Adipose tissue (tissue), 3 donors: ENCODE measurements around the gene ARHGEF28. TPM values are rescaled to one million over a fixed set of nuclear protein-coding genes. Genes with fewer than 3 reads are reported as not detected.

Experiments used
- H3K27ac ChIP-seq: one replicate; pipeline ENCODE4 v1.5.1; 2013; ENCODE audit warnings: low read depth, low read length
- WGBS, 3 donors: extraction: QIAGEN DNeasy Blood & Tissue Kit; methylation state at CpG; one replicate each; pipeline ENCODE4 v1.1.7; 2013; 5-methylcytosine and 5-hydroxymethylcytosine counted together
- polyA plus RNA-seq, 3 donors: library from polyadenylated mRNA; stranded (reverse); fragments of 200-250 nt; gene quantifications; one replicate each; pipeline ENCODE4 v1.2.3, GENCODE V29; 2013
- donor health status: healthy with polysubstance abuse.
- donor health status: Bipolar disorder and iron deficiency.
- donor health status: healthy.

Gene ARHGEF28
- polyA plus RNA-seq, 3 donors: 1.9 to 11.6 (median 5.5) TPM

- H3K27ac ChIP-seq: no peak overlapping the region
- WGBS, 3 donors: 73 to 79% (median 76%) methylated on average over 4 of the region's 4 CpGs
These were observed 165.4 kb downstream of the ARHGEF28 start for GRCh38 chr5:73791389-73791788.

- no peak overlapping the region for H3K27ac ChIP-seq
- WGBS, 3 donors: 1 to 2% (median 1%) methylated on average over 2 of the region's 2 CpGs
These were observed 166.8 kb downstream of the ARHGEF28 start for GRCh38 chr5:73792687-73793320.

- 55 to 66% (median 65%) methylated on average over 5 of the region's 5 CpGs for WGBS, 3 donors
- H3K27ac ChIP-seq: no peak overlapping the region
These were observed 167.9 kb downstream of the ARHGEF28 start for GRCh38 chr5:73793911-73794310.

GRCh38 chr5:73796164-73797131 is 170.5 kb downstream of the ARHGEF28 start:
- WGBS, 3 donors: 31 to 67% (median 33%) methylated on average over 11 of the region's 11 CpGs
- H3K27ac ChIP-seq: no peak overlapping the region

GRCh38 chr5:73797132-73797510 is 171.1 kb downstream of the ARHGEF28 start:
- WGBS, 3 donors: 85 to 100% (median 92%) methylated on average over 1 of the region's 1 CpG

GRCh38 chr5:73799401-73799972 is 173.5 kb downstream of the ARHGEF28 start:
- WGBS, 3 donors: 92 to 95% (median 95%) methylated on average over 3 of the region's 3 CpGs
- no peak overlapping the region for H3K27ac ChIP-seq

More at GRCh38 chr5:73797132-73797510, 171.1 kb downstream of the ARHGEF28 start:
- no peak overlapping the region for H3K27ac ChIP-seq

GRCh38 chr5:73801686-73802085 is 175.7 kb downstream of the ARHGEF28 start:
- H3K27ac ChIP-seq: no peak overlapping the region
- 57 to 92% (median 80%) methylated on average over 2 of the region's 2 CpGs for WGBS, 3 donors

GRCh38 chr5:73805449-73805848 is 179.5 kb downstream of the ARHGEF28 start:
- no peak overlapping the region for H3K27ac ChIP-seq
- 51 to 69% (median 67%) methylated on average over 3 of the region's 3 CpGs for WGBS, 3 donors

- H3K27ac ChIP-seq: no peak overlapping the region
- WGBS, 3 donors: 88 to 95% (median 91%) methylated on average over 2 of the region's 2 CpGs
These were observed 182.9 kb downstream of the ARHGEF28 start for GRCh38 chr5:73808911-73809310.

- 90 to 96% (median 92%) methylated on average over 3 of the region's 3 CpGs for WGBS, 3 donors
- H3K27ac ChIP-seq: no peak overlapping the region
These were observed 184.4 kb downstream of the ARHGEF28 start for GRCh38 chr5:73810429-73810828.

- H3K27ac ChIP-seq: no peak overlapping the region
- WGBS, 3 donors: 74 to 83% (median 76%) methylated on average over 6 of the region's 6 CpGs
These were observed 186.5 kb downstream of the ARHGEF28 start for GRCh38 chr5:73812457-73812856.

GRCh38 chr5:73812962-73813588 is 187.1 kb downstream of the ARHGEF28 start:
- no peak overlapping the region for H3K27ac ChIP-seq
- WGBS, 3 donors: 52 to 68% (median 53%) methylated on average over 9 of the region's 9 CpGs

- no peak overlapping the region for H3K27ac ChIP-seq
- WGBS, 3 donors: 74 to 84% (median 82%) methylated on average over 8 of the region's 8 CpGs
These were observed 188.3 kb downstream of the ARHGEF28 start for GRCh38 chr5:73814233-73814846.

GRCh38 chr5:73815631-73816030 is 189.6 kb downstream of the ARHGEF28 start:
- H3K27ac ChIP-seq: no peak overlapping the region
- 86 to 89% (median 89%) methylated on average over 4 of the region's 4 CpGs for WGBS, 3 donors

GRCh38 chr5:73816656-73817420 is 190.8 kb downstream of the ARHGEF28 start:
- WGBS, 3 donors: 87 to 93% (median 91%) methylated on average over 5 of the region's 5 CpGs
- H3K27ac ChIP-seq: no peak overlapping the region

- no peak overlapping the region for H3K27ac ChIP-seq
These were observed 192.4 kb downstream of the ARHGEF28 start for GRCh38 chr5:73818357-73818756.

GRCh38 chr5:73820326-73820725 is 194.3 kb downstream of the ARHGEF28 start:
- no peak overlapping the region for H3K27ac ChIP-seq
- WGBS, 3 donors: 78 to 82% (median 79%) methylated on average over 2 of the region's 2 CpGs

GRCh38 chr5:73821003-73821402 is 195.0 kb downstream of the ARHGEF28 start:
- WGBS, 3 donors: 82 to 91% (median 84%) methylated on average over 4 of the region's 4 CpGs
- H3K27ac ChIP-seq: no peak overlapping the region
